Dendritic cell treated with granulocyte-macrophage colony-stimulating factor and Interleukin-4, amounts not matched to agents 40 ng/mL and 50 ng/mL, for 4 days (primary cell): ENCODE results near the gene CELF1.
"Not testable (repeated sequence)": the region's sequence is repeated elsewhere in the genome, so short reads cannot be mapped to it uniquely, and the experiment has no call there.

Source experiments
- H3K27ac Mint-ChIP-seq: one replicate; pipeline ENCODE4 v1.8.0; 2022; ENCODE audit warnings: mild to moderate bottlenecking, mixed read lengths
- H3K27me3 Mint-ChIP-seq: one replicate; pipeline ENCODE4 v1.8.0; 2022; ENCODE audit warnings: mild to moderate bottlenecking, mixed read lengths
- H3K36me3 Mint-ChIP-seq: one replicate; pipeline ENCODE4 v1.8.0; 2022; ENCODE audit warnings: low read depth, mixed read lengths
- H3K4me1 Mint-ChIP-seq: one replicate; pipeline ENCODE4 v1.8.0; 2022; ENCODE audit warnings: low read depth, mixed read lengths
- H3K4me3 Mint-ChIP-seq: one replicate; pipeline ENCODE4 v1.8.0; 2022; ENCODE audit warnings: mild to moderate bottlenecking, moderate library complexity, mixed read lengths
- H3K9me3 Mint-ChIP-seq: one replicate; pipeline ENCODE4 v1.8.0; 2022; ENCODE audit warnings: mixed read lengths
- intact Hi-C: fragments of 100-400 bp; cut with micrococcal nuclease; formaldehyde crosslinking; loops from one replicate; pipeline ENCODE4 v1.15.0; 2022

CELF1 gene

GRCh38 chr11:47539681-47540039 is 13.3 kb downstream of the CELF1 start:
- Mint-ChIP-seq H3K9me3 (no peaks in the 10 kb centered on the region), H3K4me3 (no peak overlapping the region), H3K36me3 (peaks cover 58% of the 10 kb centered on the region), H3K4me1 (peaks cover 67% of the 10 kb centered on the region), H3K27me3 (no peaks in the 10 kb centered on the region), H3K27ac (peak overlapping the region; percentile 74)
- intact Hi-C loops, result no loop called here

GRCh38 chr11:47538741-47539565 is 14.0 kb downstream of the CELF1 start:
- intact Hi-C loops, result no loop called here
- no peak overlapping the region for H3K4me3 Mint-ChIP-seq
- no peaks in the 10 kb centered on the region for H3K9me3 Mint-ChIP-seq

GRCh38 chr11:47536915-47537314 is 16.0 kb downstream of the CELF1 start:
- H3K4me1 Mint-ChIP-seq, result peaks cover 50% of the 10 kb centered on the region

More at GRCh38 chr11:47538741-47539565, 14.0 kb downstream of the CELF1 start:
- Mint-ChIP-seq H3K36me3 (peaks cover 59% of the 10 kb centered on the region), H3K27ac (no peak overlapping the region), H3K4me1 (peaks cover 60% of the 10 kb centered on the region), H3K27me3 (no peaks in the 10 kb centered on the region)

GRCh38 chr11:47534704-47535251 is 18.2 kb downstream of the CELF1 start:
- Mint-ChIP-seq H3K36me3 (peaks cover 55% of the 10 kb centered on the region), H3K27me3 (no peaks in the 10 kb centered on the region), H3K4me1 (peaks cover 53% of the 10 kb centered on the region), H3K9me3 (no peaks in the 10 kb centered on the region), H3K4me3 (no peak overlapping the region), H3K27ac (no peak overlapping the region)
- intact Hi-C loops, result loop anchor here (5.0 kb wide), 1 partner anchor 37 kb away; no protein-coding TSS in a partner anchor

More at GRCh38 chr11:47536915-47537314, 16.0 kb downstream of the CELF1 start:
- intact Hi-C loops, result no loop called here
- H3K9me3 Mint-ChIP-seq, result no peaks in the 10 kb centered on the region
- H3K27ac Mint-ChIP-seq, result no peak overlapping the region
- H3K36me3 Mint-ChIP-seq, result peaks cover 48% of the 10 kb centered on the region
- H3K27me3 Mint-ChIP-seq, result no peaks in the 10 kb centered on the region
- no peak overlapping the region for H3K4me3 Mint-ChIP-seq

- Mint-ChIP-seq H3K4me3 (no peak overlapping the region), H3K36me3 (peaks cover 53% of the 10 kb centered on the region), H3K27me3 (no peaks in the 10 kb centered on the region), H3K9me3 (no peaks in the 10 kb centered on the region), H3K27ac (no peak overlapping the region), H3K4me1 (peaks cover 51% of the 10 kb centered on the region)
- intact Hi-C loops, result loop anchor here (5.0 kb wide), 1 partner anchor 36 kb away; no protein-coding TSS in a partner anchor
Observed at GRCh38 chr11:47533690-47534151, 19.2 kb downstream of the CELF1 start.

- no peaks in the 10 kb centered on the region for H3K9me3 Mint-ChIP-seq
- intact Hi-C loops, result loop anchor here (5.0 kb wide), 1 partner anchor 35 kb away; no protein-coding TSS in a partner anchor
- H3K4me3 Mint-ChIP-seq, result no peak overlapping the region
- H3K27ac Mint-ChIP-seq, result peak overlapping the region; percentile 62
- H3K27me3 Mint-ChIP-seq, result no peaks in the 10 kb centered on the region
- peaks cover 44% of the 10 kb centered on the region for H3K4me1 Mint-ChIP-seq
- peaks cover 58% of the 10 kb centered on the region for H3K36me3 Mint-ChIP-seq
Observed at GRCh38 chr11:47532597-47533213, 20.2 kb downstream of the CELF1 start.

GRCh38 chr11:47531666-47532065 is 21.3 kb downstream of the CELF1 start:
- H3K36me3 Mint-ChIP-seq, result peaks cover 64% of the 10 kb centered on the region
- no peak overlapping the region for H3K4me3 Mint-ChIP-seq
- H3K4me1 Mint-ChIP-seq, result peaks cover 40% of the 10 kb centered on the region
- peak overlapping the region; percentile 11 for H3K27ac Mint-ChIP-seq
- intact Hi-C loops, result loop anchor here (5.0 kb wide), 1 partner anchor 34 kb away; no protein-coding TSS in a partner anchor
- no peaks in the 10 kb centered on the region for H3K27me3 Mint-ChIP-seq
- no peaks in the 10 kb centered on the region for H3K9me3 Mint-ChIP-seq

GRCh38 chr11:47530721-47531120 is 22.2 kb downstream of the CELF1 start:
- peaks cover 38% of the 10 kb centered on the region for H3K4me1 Mint-ChIP-seq
- H3K9me3 Mint-ChIP-seq, H3K27me3 Mint-ChIP-seq, H3K4me3 Mint-ChIP-seq: not testable (repeated sequence)
- peaks cover 61% of the 10 kb centered on the region for H3K36me3 Mint-ChIP-seq
- intact Hi-C loops, result loop anchor here (5.0 kb wide), 1 partner anchor 33 kb away; no protein-coding TSS in a partner anchor
- H3K27ac Mint-ChIP-seq, result peak overlapping the region; percentile 45

- Mint-ChIP-seq H3K36me3 (peaks cover 57% of the 10 kb centered on the region), H3K9me3 (no peaks in the 10 kb centered on the region), H3K4me3 (no peak overlapping the region), H3K27ac (peak overlapping the region; percentile 45), H3K4me1 (peaks cover 40% of the 10 kb centered on the region), H3K27me3 (no peaks in the 10 kb centered on the region)
- intact Hi-C loops, result loop anchor here (5.0 kb wide), 1 partner anchor 33 kb away; no protein-coding TSS in a partner anchor
Observed at GRCh38 chr11:47529951-47530350, 23.0 kb downstream of the CELF1 start.

GRCh38 chr11:47527186-47527585 is 25.7 kb downstream of the CELF1 start:
- intact Hi-C loops, result no loop called here
- Mint-ChIP-seq H3K4me3 (no peak overlapping the region), H3K36me3 (peaks cover 59% of the 10 kb centered on the region), H3K27ac (peak overlapping the region; percentile 17), H3K9me3 (no peaks in the 10 kb centered on the region), H3K27me3 (no peaks in the 10 kb centered on the region), H3K4me1 (peaks cover 56% of the 10 kb centered on the region)

- H3K36me3 Mint-ChIP-seq, result peaks cover 53% of the 10 kb centered on the region
- H3K9me3 Mint-ChIP-seq, result not testable (repeated sequence)
Observed at GRCh38 chr11:47526032-47526431, 26.9 kb downstream of the CELF1 start.

GRCh38 chr11:47524291-47524874 is 28.5 kb downstream of the CELF1 start:
- Mint-ChIP-seq H3K36me3 (peaks cover 53% of the 10 kb centered on the region), H3K27me3 (no peaks in the 10 kb centered on the region), H3K4me1 (peaks cover 49% of the 10 kb centered on the region), H3K27ac (peak overlapping the region; percentile 85), H3K9me3 (no peaks in the 10 kb centered on the region), H3K4me3 (peak overlapping the region; percentile 69)
- intact Hi-C loops, result no loop called here

More at GRCh38 chr11:47526032-47526431, 26.9 kb downstream of the CELF1 start:
- H3K4me1 Mint-ChIP-seq, result peaks cover 54% of the 10 kb centered on the region
- H3K27me3 Mint-ChIP-seq, intact Hi-C loops, H3K4me3 Mint-ChIP-seq: not testable (repeated sequence)
- H3K27ac Mint-ChIP-seq, result peak overlapping the region; percentile 72

GRCh38 chr11:47523490-47524225 is 29.3 kb downstream of the CELF1 start:
- H3K27ac Mint-ChIP-seq, result peak overlapping the region; percentile 85
- peak overlapping the region; percentile 69 for H3K4me3 Mint-ChIP-seq
- H3K27me3 Mint-ChIP-seq, result no peaks in the 10 kb centered on the region
- intact Hi-C loops, result no loop called here
- peaks cover 53% of the 10 kb centered on the region for H3K36me3 Mint-ChIP-seq
- no peaks in the 10 kb centered on the region for H3K9me3 Mint-ChIP-seq
- H3K4me1 Mint-ChIP-seq, result peaks cover 51% of the 10 kb centered on the region
